CD4-positive, alpha-beta T cell treated with Interleukin-21 for 1 hour (primary cell): Measurements from ENCODE around the gene MX1.

Experiments used
- DNase-seq: peaks from one replicate; pipeline ENCODE4 v3.0.0-alpha.2; 2020

The MX1 gene

GRCh38 chr21:41466024-41466820, 40.2 kb downstream of the MX1 start:
- no peak for DNase-seq

- DNase-seq: no peak
These were observed 44.0 kb downstream of the MX1 start for GRCh38 chr21:41470054-41470453.

- DNase-seq: no peak
These were observed 46.9 kb downstream of the MX1 start for GRCh38 chr21:41472753-41473548.

- DNase-seq: no peak
These were observed 49.8 kb downstream of the MX1 start for GRCh38 chr21:41475714-41476420.

GRCh38 chr21:41477641-41478318, 51.7 kb downstream of the MX1 start:
- no peak for DNase-seq

GRCh38 chr21:41478319-41479177, 52.5 kb downstream of the MX1 start:
- no peak for DNase-seq

GRCh38 chr21:41479686-41480085, 53.6 kb downstream of the MX1 start:
- no peak for DNase-seq

GRCh38 chr21:41480086-41480690, 54.1 kb downstream of the MX1 start:
- DNase-seq: no peak

- DNase-seq: no peak
These were observed 55.2 kb downstream of the MX1 start for GRCh38 chr21:41481191-41481590.

GRCh38 chr21:41482301-41482700, 56.3 kb downstream of the MX1 start:
- DNase-seq: no peak

- no peak for DNase-seq
These were observed 56.9 kb downstream of the MX1 start for GRCh38 chr21:41482980-41483379.

- DNase-seq: no peak
These were observed 57.4 kb downstream of the MX1 start for GRCh38 chr21:41483415-41483814.

GRCh38 chr21:41483973-41484372, 57.9 kb downstream of the MX1 start:
- DNase-seq: no peak

GRCh38 chr21:41487082-41487481, 61.0 kb downstream of the MX1 start:
- DNase-seq: no peak

- DNase-seq: no peak
These were observed 62.0 kb downstream of the MX1 start for GRCh38 chr21:41488080-41488479.

GRCh38 chr21:41489329-41489728, 63.3 kb downstream of the MX1 start:
- no peak for DNase-seq

- no peak for DNase-seq
These were observed 64.3 kb downstream of the MX1 start for GRCh38 chr21:41490330-41490729.

GRCh38 chr21:41491412-41491811, 65.4 kb downstream of the MX1 start:
- DNase-seq: no peak

- DNase-seq: no peak
These were observed 68.2 kb downstream of the MX1 start for GRCh38 chr21:41494242-41494641.

GRCh38 chr21:41497008-41497407, 71.0 kb downstream of the MX1 start:
- no peak for DNase-seq

GRCh38 chr21:41497788-41498187, 71.7 kb downstream of the MX1 start:
- DNase-seq: no peak

GRCh38 chr21:41499920-41500319, 73.9 kb downstream of the MX1 start:
- no peak for DNase-seq
